GM18507 (cell line): ENCODE results near the gene FBN3.

Experiments
- DNase-seq: peaks from one replicate; pipeline ENCODE4 v3.0.0; 2011; ENCODE audit warnings: low read depth; ENCODE audit not compliant: insufficient read length; ENCODE audit errors: extremely low spot score
- FAIRE-seq: peaks from 2 replicates; lab custom pipeline; 2011; peaks lifted over from hg19 to GRCh38; lab: Jason Lieb, UNC

The FBN3 gene

DNA sequence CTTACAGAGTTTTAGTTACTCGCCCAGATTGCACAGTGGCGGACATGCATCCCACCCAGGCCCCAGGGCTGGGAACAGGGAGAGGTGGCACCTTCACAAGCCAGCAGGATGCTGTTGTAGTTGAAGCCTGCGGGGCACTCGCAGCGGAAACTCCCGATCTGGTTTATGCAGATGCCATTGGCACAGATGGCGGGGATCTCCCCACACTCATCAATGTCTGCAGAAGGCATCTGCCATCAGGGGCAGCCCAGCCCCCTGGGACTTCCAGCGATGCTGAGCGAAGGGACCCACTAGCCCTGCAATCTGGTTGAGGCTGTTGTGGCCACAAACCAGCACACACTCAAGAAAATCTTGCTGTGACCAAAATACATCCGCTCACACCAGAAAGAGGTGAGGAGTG is 52.2 kb downstream of the FBN3 start:
- FAIRE-seq (no peak), DNase-seq (no peak)

- FAIRE-seq = no peak
Measured at GRCh38 chr19:8096071-8096470, 53.3 kb downstream of the FBN3 start.

GRCh38 chr19:8095354-8095886 is 54.0 kb downstream of the FBN3 start:
- FAIRE-seq (no peak), DNase-seq (no peak)

More at GRCh38 chr19:8096071-8096470, 53.3 kb downstream of the FBN3 start:
- no peak for DNase-seq

DNA sequence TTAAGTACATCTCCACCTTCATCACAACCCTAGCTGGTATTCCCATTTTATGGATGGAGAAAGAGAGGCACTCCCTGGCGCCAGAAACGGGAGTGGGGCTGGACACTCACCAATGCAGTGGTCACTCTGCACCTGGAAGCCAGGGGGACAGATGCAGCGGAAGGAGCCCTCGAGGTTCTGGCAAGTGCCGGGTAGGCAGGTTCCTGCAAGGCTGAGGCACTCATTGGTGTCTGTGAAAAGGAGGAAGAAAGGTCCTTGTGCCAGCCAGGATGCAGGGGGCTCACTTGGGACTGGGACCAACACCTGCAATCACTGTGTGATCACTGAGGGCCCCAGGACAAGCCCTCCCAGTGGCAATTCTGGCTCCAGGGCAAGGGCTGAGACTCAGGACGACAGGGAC is 55.1 kb downstream of the FBN3 start:
- DNase-seq (no peak), FAIRE-seq (no peak)

- no peak for DNase-seq
- FAIRE-seq = no peak
Measured at GRCh38 chr19:8093740-8094139, 55.7 kb downstream of the FBN3 start.

DNA sequence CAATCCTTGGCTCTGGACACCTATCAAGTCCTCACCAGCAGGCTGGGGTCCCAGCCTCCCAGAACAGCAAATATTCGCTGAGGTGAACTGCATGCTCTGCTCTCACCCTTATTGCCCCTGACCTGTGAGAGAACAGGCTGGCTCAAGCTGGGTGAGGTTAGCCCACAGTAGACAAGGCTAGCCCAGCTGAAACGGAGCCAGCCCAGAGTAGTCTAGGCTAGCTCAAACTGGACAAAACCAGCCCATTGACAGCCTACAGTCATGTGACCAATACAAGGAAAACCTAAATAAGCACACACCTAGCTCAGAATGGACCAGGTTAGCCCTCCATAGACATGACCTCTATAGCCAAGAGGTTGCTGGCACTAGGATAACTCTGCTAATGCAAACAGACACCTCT is 58.4 kb downstream of the FBN3 start:
- FAIRE-seq = no peak
- DNase-seq = no peak

- DNase-seq (no peak), FAIRE-seq (no peak)
Measured at GRCh38 chr19:8089664-8090601, 59.5 kb downstream of the FBN3 start.

DNA sequence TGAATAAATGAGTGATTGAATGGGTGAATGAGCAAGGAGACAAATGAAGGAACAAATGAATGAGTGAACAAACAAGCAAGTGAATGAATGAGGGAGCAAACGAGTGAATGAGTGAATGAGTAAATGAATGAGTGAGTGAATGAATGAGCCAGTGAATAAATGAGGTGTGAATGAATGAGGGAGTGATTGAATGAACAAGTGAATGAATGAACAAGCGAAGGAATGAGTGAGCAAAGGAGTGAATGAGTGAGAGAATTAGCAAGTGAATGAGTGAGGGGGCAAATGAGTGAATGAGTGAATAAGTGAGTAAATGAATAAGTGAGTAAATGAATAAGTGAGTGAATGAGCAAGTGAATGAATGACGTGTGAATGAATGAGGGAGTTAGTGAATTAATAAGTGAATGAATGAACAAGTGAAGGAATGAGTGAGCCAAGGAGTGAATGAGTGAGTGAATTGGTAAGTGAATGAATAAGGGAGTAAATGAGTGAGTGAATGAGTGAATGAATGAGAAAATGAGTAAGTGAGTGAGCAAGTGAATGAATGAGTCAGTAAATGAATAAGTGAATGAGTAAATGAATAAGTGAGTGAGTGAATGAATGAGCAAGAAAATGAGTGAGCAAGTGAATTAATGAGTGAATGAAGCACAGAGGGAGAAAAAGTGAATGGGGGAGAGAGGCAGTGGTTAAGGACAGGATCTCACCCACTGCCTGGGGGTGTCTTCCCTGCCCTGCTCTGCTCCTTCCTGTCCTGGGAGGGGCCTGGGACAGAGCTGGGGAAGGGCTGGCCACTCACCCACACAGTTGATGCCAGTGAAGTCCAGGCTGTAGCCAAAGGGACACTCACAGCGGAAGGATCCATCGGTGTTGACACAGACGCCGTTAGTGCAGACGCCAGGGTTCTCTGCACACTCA is 60.4 kb downstream of the FBN3 start:
- no peak for FAIRE-seq
- no peak for DNase-seq

DNA sequence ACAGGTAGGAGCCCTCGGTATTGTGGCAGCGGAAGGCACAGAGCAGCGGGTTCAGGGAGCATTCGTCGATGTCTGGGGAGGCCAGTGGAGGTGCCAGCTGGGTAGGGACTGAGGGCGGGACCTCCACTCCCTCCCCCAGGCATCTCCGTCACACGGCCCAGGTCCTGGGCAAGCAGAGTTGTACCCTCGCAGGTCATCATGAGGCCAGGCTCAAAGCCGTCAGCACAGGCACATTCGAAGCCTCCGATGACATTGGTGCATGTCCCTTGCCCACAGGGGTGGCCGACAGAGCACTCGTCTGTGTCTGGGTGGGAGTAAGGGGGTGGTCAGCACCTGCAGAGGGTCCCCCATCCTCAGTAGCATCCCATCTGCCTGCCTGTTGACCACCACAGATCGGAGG is 61.5 kb downstream of the FBN3 start:
- FAIRE-seq (no peak), DNase-seq (no peak)

DNA sequence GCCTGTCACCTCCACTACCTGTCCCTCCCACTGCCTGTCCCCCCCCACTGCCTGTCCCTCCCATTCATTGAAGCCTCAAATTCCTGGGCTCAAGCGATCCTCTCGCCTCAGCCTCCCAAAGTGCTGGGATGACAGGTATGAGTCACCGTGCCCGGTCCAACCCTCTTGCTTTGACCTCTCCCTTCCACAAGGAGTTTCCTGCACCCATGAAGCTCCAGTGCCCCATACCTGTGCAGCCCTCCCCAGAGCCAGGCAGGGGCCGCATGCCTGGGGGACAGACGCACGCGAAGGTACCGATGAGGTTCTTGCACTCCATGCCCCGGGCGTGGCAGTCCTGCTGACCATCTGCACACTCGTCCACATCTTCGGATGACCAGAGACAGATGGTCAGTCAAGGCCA is 62.5 kb downstream of the FBN3 start:
- FAIRE-seq (no peak), DNase-seq (no peak)

DNA sequence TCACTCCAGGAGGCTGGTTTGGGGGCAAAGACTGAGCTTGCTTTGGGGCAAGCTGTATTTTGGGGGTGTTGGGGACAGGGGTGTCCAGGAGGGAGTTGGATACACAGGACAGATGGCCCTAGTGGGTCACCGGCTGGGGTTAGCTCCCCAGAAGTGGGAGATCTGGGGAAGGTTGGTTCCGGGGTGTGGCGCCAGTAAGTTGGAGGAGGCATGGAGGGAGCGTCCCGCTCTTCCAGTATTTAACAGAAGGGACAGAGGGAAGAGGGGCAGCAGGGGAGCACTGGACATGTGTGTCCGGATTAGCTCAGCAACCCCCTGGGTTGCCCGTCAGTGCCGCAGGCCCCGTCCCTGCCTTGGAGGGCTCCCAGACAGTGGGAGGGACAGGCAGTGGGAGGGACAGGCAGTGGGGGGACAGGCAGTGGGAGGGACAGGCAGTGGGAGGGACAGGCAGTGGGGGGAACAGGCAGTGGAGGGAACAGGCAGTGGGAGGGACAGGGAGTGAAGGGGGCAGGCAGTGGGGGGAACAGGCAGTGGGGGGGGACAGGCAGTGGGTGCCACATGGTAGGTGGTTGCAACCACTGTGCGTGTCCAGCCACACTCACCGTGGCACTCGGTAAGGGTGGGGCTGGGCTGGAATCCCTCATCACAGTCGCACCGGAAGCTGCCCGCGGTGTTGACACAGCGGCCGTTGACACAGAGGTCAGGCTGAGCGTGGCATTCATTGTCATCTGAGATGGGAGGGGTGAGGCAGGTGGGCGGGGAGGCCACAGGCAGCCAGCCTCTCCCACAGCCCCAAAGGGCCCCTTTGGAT is 63.6 kb downstream of the FBN3 start:
- no peak for DNase-seq
- no peak for FAIRE-seq

DNA sequence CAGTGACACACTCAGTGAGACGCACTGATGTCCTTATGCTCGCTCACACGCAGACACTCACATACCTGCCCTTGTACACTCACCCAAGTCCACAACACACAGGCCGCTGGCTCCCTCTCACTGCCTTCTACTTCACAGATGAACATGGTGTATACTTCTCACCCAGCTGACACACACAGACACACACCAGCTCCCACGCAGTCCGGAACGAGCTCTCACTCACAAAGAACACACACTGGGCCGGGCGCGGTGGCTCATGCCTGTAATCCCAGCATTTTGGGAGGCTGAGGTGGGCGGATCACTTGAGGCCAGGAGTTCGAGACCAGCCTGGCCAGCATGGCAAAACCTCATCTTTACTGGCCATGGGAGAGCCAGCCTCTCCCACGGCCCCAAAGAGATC is 65.2 kb downstream of the FBN3 start:
- no peak for DNase-seq
- no peak for FAIRE-seq

DNA sequence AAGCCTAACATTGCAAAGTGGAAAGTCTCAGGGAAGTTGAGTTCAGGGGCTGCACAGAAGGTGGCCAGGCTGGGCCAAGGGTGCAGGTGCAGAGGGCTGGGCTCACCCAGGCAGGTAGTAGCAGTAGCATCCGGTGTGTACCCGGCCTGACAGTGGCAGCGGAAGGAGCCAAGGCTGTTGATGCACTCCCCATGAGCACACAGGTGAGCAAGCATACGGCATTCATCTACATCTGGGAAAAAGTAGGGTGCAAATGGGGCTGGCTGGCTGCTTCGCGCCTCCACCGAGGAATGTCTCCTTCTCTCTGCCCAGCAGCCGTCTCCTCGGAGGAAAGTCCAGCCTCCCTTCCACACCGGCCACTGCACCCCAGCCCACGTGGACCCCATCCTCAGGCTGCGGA is 66.3 kb downstream of the FBN3 start:
- DNase-seq (no peak), FAIRE-seq (no peak)

GRCh38 chr19:8081569-8082550 is 67.5 kb downstream of the FBN3 start:
- no peak for DNase-seq
- no peak for FAIRE-seq

GRCh38 chr19:8080832-8081231 is 68.6 kb downstream of the FBN3 start:
- DNase-seq (no peak), FAIRE-seq (no peak)

- DNase-seq (no peak), FAIRE-seq (no peak)
Measured at GRCh38 chr19:8079988-8080387, 69.4 kb downstream of the FBN3 start.

DNA sequence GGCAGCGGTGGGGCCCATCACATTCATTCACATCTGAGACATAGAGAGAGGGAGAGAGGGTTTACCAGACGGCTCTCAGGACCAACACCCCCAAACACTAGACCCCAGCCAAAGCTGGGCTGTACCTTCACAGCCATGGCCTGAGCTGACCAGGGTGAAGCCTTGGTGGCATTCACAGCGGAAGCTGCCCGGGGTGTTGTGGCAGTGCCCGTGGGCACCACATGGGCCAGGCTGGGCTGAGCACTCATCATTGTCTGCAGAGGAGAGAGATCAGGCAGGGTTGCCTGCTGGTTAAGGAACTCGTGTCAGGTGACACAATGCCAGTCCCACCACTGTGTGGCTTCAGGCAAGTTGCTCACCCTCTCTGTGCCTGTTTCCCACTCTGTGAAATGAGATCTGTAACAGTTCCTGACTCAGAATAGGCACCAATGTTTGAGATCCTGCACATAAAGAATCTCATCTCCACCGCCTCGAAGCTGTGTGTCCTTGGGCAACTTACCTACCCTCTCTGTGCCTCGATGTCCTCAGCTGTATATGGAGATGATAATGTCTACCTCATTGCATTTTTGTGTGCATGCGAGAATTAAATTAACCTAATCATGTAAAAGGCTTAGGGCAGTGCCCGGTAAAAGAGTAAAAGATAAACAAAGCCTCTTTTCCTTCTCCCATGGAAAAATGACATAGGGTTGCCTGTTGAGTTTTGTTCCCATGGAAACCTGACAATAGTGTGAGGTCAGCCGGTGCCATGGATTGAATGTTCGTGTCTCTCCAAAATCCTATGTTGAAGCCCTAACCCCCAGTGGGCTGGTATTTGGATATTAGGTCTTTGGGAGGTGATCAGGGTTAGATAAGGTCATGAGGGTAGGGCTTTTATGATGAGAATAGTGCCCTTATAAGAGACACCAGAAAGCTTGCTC is 74.0 kb downstream of the FBN3 start:
- FAIRE-seq = no peak
- DNase-seq = no peak
